Neuron (in vitro differentiated cells): ENCODE measurements around the gene SLC47A1.

Experiments
- H2AFZ ChIP-seq: one replicate; pipeline ENCODE4 v1.6.1; 2013; ENCODE audit warnings: low read depth, mild to moderate bottlenecking, inconsistent platforms, low read length, moderate library complexity
- H3K27me3 ChIP-seq: one replicate; pipeline ENCODE4 v1.6.1; 2013; ENCODE audit warnings: low read length; ENCODE audit not compliant: insufficient read depth
- H3K36me3 ChIP-seq: one replicate; pipeline ENCODE4 v1.6.1; 2013; ENCODE audit warnings: low read length; ENCODE audit not compliant: insufficient read depth
- H3K4me1 ChIP-seq: one replicate; pipeline ENCODE4 v1.6.1; 2013; ENCODE audit warnings: low read length; ENCODE audit not compliant: insufficient read depth
- H3K4me3 ChIP-seq: 2 replicates; pipeline ENCODE4 v1.5.1; 2013; ENCODE audit warnings: mild to moderate bottlenecking, low read length, moderate library complexity
- H3K9me3 ChIP-seq: one replicate; pipeline ENCODE4 v1.6.1; 2013; ENCODE audit warnings: low read length

Gene SLC47A1

GRCh38 chr17:19551591-19552148, 18.0 kb downstream of the SLC47A1 start:
- no peaks in the 10 kb centered on the region for H3K4me1 ChIP-seq
- no peak overlapping the region for H3K4me3 ChIP-seq
- no peaks in the 10 kb centered on the region for H3K9me3 ChIP-seq
- no peak overlapping the region for H2AFZ ChIP-seq
- peaks cover 7% of the 10 kb centered on the region for H3K27me3 ChIP-seq
- no peaks in the 10 kb centered on the region for H3K36me3 ChIP-seq

GRCh38 chr17:19553036-19553435, 19.4 kb downstream of the SLC47A1 start:
- H2AFZ ChIP-seq: no peak overlapping the region
- no peaks in the 10 kb centered on the region for H3K36me3 ChIP-seq
- H3K4me3 ChIP-seq: no peak overlapping the region
- H3K9me3 ChIP-seq: no peaks in the 10 kb centered on the region
- H3K27me3 ChIP-seq: peaks cover 7% of the 10 kb centered on the region
- no peaks in the 10 kb centered on the region for H3K4me1 ChIP-seq

GRCh38 chr17:19554393-19554792, 20.7 kb downstream of the SLC47A1 start:
- Histone ChIP-seq H3K36me3 (no peaks in the 10 kb centered on the region), H3K4me1 (no peaks in the 10 kb centered on the region), H2AFZ (no peak overlapping the region), H3K27me3 (peaks cover 7% of the 10 kb centered on the region), H3K4me3 (no peak overlapping the region), H3K9me3 (no peaks in the 10 kb centered on the region)

- no peak overlapping the region for H2AFZ ChIP-seq
- no peaks in the 10 kb centered on the region for H3K36me3 ChIP-seq
- H3K4me1 ChIP-seq: no peaks in the 10 kb centered on the region
- no peaks in the 10 kb centered on the region for H3K9me3 ChIP-seq
- H3K4me3 ChIP-seq: no peak overlapping the region
- H3K27me3 ChIP-seq: peaks cover 7% of the 10 kb centered on the region
These were observed 22.1 kb downstream of the SLC47A1 start for GRCh38 chr17:19555746-19556145.

- Histone ChIP-seq H3K27me3 (peaks cover 7% of the 10 kb centered on the region), H3K9me3 (no peaks in the 10 kb centered on the region), H2AFZ (no peak overlapping the region), H3K4me1 (no peaks in the 10 kb centered on the region), H3K36me3 (no peaks in the 10 kb centered on the region), H3K4me3 (no peak overlapping the region)
These were observed 25.3 kb downstream of the SLC47A1 start for GRCh38 chr17:19558946-19559345.

GRCh38 chr17:19561697-19562318, 28.2 kb downstream of the SLC47A1 start:
- Histone ChIP-seq H3K27me3 (no peaks in the 10 kb centered on the region), H3K4me3 (no peak overlapping the region), H2AFZ (no peak overlapping the region), H3K36me3 (no peaks in the 10 kb centered on the region), H3K4me1 (no peaks in the 10 kb centered on the region), H3K9me3 (no peaks in the 10 kb centered on the region)

GRCh38 chr17:19565817-19566575, 32.3 kb downstream of the SLC47A1 start:
- H3K4me3 ChIP-seq: no peak overlapping the region
- no peaks in the 10 kb centered on the region for H3K36me3 ChIP-seq
- H2AFZ ChIP-seq: no peak overlapping the region
- no peaks in the 10 kb centered on the region for H3K4me1 ChIP-seq
- no peaks in the 10 kb centered on the region for H3K27me3 ChIP-seq
- H3K9me3 ChIP-seq: no peaks in the 10 kb centered on the region

GRCh38 chr17:19567216-19568015, 33.8 kb downstream of the SLC47A1 start:
- Histone ChIP-seq H2AFZ (no peak overlapping the region), H3K4me3 (no peak overlapping the region), H3K9me3 (no peaks in the 10 kb centered on the region), H3K27me3 (peaks cover 4% of the 10 kb centered on the region), H3K4me1 (no peaks in the 10 kb centered on the region), H3K36me3 (no peaks in the 10 kb centered on the region)

GRCh38 chr17:19568016-19568350, 34.3 kb downstream of the SLC47A1 start:
- Histone ChIP-seq H3K27me3 (peaks cover 4% of the 10 kb centered on the region), H3K36me3 (no peaks in the 10 kb centered on the region), H3K4me1 (no peaks in the 10 kb centered on the region), H3K4me3 (no peak overlapping the region), H3K9me3 (no peaks in the 10 kb centered on the region), H2AFZ (no peak overlapping the region)

GRCh38 chr17:19569785-19570543, 36.3 kb downstream of the SLC47A1 start:
- Histone ChIP-seq H3K4me3 (no peak overlapping the region), H2AFZ (no peak overlapping the region), H3K27me3 (peaks cover 4% of the 10 kb centered on the region), H3K36me3 (no peaks in the 10 kb centered on the region), H3K4me1 (no peaks in the 10 kb centered on the region), H3K9me3 (no peaks in the 10 kb centered on the region)

GRCh38 chr17:19570544-19571062, 36.9 kb downstream of the SLC47A1 start:
- H3K9me3 ChIP-seq: no peaks in the 10 kb centered on the region
- no peak overlapping the region for H3K4me3 ChIP-seq
- H3K4me1 ChIP-seq: no peaks in the 10 kb centered on the region
- peaks cover 4% of the 10 kb centered on the region for H3K27me3 ChIP-seq
- no peak overlapping the region for H2AFZ ChIP-seq
- H3K36me3 ChIP-seq: no peaks in the 10 kb centered on the region

GRCh38 chr17:19573075-19573474, 39.4 kb downstream of the SLC47A1 start:
- H3K4me3 ChIP-seq: no peak overlapping the region
- H3K9me3 ChIP-seq: no peaks in the 10 kb centered on the region
- H3K36me3 ChIP-seq: no peaks in the 10 kb centered on the region
- H2AFZ ChIP-seq: no peak overlapping the region
- H3K4me1 ChIP-seq: no peaks in the 10 kb centered on the region
- H3K27me3 ChIP-seq: peaks cover 4% of the 10 kb centered on the region
